Inflammatory macrophage (primary cell): ENCODE results near the gene ACCS.
A peak's percentile ranks its signal among the peaks of the same experiment; 100 is the strongest.

Experiments
- DNase-seq, 2 donors: peaks; one replicate each; pipeline ENCODE4 v3.0.0-alpha.2; 2020 to 2022
- total RNA-seq, 18 experiments: gene quantifications; one replicate each; lab custom pipeline; 2026; ENCODE audit warnings: mixed read lengths in 6 of 18, inconsistent platforms in 2 of 18; lab: John Stamatoyannopoulos, UW

ACCS gene, protein sequence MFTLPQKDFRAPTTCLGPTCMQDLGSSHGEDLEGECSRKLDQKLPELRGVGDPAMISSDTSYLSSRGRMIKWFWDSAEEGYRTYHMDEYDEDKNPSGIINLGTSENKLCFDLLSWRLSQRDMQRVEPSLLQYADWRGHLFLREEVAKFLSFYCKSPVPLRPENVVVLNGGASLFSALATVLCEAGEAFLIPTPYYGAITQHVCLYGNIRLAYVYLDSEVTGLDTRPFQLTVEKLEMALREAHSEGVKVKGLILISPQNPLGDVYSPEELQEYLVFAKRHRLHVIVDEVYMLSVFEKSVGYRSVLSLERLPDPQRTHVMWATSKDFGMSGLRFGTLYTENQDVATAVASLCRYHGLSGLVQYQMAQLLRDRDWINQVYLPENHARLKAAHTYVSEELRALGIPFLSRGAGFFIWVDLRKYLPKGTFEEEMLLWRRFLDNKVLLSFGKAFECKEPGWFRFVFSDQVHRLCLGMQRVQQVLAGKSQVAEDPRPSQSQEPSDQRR
- total RNA-seq = 3.5 to 32.1 (median 17.9) reads per million in 18 experiments

DNA sequence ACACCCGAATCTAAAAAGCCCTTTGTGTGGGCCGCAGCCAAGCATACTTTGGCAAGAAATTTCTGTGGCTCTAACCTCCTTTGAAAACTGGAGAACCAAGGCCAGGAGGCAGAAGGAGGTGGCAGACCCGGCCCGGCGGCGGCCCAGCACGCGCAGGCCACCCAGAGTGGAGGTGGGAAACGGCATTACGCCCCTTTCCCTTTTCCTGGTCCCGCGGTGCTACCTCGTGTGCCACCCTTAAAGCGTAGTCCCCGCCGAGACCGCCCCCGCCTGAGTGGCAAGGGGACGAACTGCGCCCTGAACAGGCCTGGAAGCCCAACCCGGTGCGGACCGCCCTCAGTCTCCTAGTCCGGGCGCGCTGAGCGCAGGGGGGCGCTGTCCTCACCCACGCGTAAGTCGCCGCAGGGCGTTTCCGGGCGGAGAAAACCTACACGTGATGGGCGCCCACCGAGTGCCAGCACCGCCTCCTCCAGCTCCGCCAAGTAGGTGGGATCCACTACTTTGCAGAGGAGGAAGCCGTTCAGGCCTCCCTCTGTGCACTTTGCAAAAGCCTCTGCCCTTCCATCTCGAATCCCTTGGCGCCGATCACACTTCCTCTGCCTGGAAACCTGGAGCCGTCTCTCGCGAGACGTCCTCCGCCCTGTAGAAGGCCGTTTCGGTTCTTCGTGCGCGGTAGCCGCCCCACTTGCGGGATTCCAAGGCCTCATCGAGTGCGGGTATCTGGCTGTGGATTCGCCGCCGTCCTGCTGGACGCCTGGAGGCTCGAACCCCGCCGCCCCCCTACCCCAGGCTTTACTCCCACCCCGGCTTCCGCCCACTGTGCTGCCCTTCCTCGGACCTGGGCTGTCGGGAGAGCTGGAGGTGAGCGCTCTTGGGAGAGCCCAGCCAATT is at the start of gene ACCS:
TSS of gene ACCS (plus strand) at position 430 of the 891 bp plus-strand sequence. CDS start 1,358 bp downstream, outside the sequence.
- peak; percentile 84 to 91 for DNase-seq

DNA sequence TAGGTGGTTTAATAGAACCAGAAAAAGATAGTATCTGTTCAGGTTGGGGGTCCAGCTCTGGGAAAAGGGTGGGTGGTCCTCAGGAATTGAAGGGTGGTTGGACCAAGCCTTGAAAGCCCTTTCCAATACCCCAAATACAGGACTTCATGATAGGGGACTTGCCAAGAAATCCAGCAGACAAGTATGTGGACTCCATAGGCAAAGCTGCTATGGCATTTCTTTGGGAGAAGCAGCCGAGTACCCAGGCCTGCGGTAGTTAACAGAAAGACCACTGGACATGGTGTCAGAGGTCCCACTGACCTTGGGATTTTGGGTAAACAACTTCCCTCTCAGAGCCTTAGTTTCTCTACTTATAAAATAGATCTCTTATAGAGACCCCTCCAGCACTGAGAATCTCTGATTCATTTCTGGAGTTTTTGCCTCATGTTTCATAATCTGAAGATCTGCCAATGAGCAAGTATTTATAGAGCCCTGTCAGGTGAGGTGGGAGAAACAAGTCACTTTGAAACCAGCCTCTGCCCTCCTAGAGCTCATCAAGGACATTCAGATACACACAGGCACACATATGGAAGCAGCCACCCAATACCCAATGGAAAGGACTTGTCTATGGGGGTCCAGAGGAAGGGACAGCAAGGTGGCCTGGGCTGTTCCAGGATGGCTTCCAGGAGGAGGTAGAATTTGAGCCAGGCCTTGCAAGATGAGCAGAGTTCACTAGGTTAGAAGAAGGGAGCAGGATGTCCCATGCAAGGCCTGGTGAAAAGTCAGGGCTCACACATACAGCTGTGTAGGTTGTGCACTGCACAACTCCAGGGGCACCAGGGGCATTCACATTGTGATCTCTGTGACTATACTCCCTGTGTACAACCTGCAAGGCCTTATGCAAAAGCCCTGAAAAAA is 49.3 kb upstream of the ACCS start:
- no peak for DNase-seq

DNA sequence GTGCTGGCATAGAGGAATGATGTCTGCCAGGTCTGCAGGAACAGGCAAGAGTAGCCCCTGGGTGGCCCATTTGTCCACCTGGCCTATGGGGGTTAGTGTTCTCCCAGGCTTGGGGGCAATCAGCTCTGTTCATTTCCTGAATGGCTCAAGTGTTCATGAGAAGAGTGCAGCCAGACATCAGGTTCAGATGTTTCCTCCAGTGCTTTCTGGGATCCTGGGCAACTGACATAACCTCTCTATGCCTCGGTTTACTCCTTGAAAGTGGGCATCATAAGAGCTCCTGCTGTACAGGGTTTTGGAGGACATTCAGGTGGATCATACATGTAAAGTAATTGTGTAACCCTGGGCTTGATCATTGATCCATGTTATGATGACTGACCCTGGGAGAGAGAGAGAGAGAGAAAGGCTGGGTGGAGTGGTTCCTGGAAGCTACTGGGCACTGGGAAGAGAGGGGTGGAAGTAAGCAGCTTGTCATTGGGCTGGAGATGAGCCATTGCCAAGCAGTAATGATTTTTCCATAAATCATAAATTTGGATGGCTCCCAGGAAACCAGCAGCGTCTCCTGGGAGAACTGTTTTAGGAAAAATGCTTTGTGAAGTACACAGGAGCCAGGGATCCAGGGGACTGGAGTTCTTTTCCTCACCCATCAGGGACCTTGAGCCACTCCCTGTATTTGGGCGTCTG is 48.5 kb upstream of the ACCS start:
- no peak for DNase-seq

DNA sequence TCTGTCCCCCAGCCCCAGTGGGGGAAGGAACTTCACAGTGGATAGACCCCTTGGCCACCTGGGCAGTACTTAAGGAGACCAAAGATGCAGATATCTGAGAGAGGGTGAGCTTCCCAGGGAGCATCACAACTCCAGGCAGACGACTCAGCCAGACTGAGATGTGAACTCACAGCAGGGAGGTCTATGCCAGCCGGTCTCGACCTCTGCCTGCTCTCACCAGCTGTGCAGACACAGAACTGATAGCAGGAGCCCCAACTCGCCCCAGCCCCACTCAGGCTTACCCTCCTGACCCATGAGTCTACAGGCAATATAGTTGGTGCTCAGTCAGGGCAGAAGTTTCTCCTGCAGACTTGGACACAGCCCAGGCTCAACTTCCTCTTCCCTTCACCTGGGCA is 47.9 kb upstream of the ACCS start:
- no peak for DNase-seq

DNA sequence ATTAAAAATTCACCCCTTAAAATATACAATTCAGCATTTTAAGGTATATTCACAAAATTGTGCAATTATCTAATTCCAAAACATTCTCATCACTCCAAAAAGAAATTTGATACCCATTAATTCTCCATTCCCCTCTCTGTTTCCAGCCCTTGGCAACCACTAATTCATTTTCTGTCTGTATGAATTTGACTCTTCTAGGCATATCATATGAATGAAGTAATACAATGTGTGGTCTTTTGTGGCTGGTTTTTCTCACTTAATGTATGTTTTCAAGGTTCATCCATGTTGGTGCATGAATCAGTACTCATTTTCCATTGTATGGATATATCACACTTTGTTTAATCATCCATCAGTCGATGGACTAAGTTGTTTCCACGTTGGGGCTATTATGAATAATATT is 47.2 kb upstream of the ACCS start:
- DNase-seq = no peak

DNA sequence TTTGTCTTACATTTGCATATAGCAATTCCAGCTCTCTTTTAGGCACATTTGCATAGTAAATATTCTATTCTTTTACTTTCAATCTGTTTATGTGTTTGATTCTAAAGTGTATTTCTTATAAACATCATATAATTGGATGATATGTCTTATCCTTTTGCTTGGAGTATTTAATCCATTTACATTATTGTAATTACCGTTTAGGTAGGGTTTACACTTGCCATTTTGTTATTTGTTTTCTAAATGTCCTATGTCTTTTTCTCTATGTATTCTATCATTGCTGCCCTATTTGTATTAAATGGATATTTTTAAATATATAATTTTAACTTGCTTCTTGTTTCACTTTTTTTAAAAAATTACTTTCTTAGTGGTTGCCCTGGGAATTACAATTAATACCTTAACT is 41.1 kb upstream of the ACCS start:
- no peak for DNase-seq

DNA sequence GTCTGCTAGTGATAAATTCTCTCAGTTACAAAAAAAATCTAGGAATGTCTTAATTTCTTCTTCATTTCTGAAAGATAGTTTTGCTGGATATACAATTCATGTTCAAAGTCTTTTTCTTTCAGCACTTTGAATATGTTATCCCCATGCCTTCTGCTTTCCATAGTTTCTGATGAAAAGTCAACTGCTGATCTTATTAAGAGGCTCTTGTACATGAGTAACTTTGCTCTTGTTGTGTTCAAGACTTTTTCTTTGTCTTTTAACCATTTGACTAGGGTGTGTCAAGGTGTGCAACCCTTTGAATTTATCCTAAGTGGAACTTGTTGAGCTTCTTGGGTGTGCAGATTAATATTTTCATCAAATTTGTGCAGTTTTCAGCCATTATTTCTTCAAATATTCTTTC is 40.3 kb upstream of the ACCS start:
- no peak for DNase-seq

DNA sequence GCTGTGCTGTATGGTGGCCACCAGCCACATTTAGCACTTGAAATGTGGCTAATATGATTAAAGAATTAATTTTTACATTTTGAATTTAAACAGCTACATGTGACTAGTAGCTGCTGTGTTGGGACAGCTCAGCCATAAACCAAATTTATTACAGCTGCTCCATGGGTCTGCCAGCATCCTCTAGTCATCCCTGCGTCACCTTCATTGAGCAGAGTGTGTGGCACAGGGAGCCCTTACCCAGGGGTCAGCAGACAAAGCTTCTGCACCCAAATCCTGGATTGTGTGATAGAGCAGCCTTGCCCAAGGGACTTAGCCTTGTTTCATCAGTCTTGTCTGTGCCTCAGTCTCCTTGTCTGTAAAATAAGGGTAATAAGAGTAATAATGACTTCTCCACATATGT is 37.7 kb upstream of the ACCS start:
- no peak for DNase-seq

DNA sequence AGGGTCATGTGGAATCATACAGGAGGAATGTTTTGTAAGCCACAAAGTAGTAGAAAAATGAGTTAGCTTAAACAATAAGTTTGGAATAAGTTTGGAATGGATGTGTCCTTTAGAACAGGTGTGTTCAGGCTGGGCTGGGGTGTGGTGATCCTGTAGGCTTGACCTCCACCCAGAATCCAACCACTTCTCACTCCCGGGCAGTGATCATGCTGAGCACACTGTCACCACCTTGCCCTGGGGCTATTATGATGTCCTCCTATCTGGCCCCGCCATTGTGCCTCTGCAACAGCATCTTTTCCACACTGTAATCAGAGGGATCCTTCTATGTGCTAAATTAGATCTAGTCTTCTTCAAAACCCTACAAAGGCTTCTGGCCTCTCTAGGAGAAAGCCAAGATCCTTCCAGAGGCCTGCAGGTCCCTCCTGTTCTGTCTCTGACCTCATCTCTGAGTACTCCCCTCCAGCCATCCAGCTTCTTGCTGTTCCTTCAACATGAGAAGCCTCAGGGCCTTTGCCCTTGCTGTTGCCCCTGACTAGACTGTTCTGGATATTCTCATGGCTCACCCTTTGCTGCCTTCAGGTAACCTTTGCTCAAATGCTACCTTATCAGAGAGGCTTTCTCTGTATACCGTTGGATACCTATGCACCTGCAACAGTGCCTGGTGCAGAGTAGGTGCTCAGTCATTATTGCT is 37.1 kb upstream of the ACCS start:
- DNase-seq = no peak

DNA sequence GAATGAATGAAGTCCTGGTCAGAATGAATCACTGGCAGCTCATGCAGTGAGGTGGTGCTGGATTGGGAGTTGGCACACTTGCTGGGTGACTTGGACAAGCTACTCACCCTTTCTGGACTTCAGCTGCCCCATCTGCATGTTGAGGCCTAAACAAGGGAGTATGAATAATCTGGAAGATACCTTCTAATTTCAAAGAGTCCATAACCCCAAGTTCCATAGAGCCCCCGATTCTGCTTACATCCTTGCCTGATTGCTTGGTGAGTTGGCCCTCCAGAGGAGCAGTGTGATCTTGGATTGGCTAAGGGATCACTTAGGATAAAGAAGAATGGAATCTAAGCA is 36.6 kb upstream of the ACCS start:
- DNase-seq = no peak

DNA sequence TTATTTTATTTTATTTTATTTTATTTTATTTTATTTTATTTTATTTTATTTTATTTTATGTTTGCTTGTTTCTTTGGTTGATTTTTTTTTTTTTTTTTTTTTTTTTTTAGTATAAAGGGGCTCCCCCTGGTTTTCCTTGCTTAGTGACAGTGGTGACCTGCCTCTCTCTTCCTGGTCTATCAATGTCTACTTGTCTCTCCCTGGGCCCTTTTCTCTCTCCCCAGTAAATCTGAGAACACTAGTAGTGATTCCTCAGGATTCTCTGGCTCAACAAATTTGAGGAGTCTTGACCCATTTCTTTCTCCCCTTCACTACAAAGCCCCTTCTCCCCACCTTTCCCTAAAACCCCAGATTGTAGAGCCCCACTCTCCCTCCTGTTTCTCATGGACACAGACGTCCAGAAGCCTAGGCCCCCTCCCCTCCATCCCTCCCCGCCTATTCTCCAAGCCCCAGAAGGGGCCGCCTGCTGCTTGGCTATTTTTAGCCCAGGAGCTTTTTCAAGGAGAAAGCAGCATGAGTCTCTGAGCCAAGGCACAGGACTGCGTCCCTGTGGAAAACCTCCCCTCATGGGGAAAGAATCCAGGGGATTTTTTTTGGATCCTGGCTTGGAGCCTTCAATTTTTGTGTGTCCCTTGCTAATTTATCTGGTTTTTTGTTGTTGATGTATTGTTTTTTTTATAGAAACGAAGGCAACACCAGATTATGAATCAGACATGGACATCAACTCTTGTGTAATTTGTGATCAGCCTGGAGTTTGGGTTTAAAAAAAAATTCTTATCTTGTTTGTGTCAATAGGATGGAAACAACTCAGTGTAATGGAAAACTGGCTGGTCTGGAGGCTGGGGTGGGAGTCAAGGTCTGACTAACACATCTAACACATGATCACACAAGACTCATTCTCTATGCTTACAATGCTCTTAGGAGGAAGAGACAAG is 35.8 kb upstream of the ACCS start:
- peak in 1 of 2 donors; percentile 34 for DNase-seq

DNA sequence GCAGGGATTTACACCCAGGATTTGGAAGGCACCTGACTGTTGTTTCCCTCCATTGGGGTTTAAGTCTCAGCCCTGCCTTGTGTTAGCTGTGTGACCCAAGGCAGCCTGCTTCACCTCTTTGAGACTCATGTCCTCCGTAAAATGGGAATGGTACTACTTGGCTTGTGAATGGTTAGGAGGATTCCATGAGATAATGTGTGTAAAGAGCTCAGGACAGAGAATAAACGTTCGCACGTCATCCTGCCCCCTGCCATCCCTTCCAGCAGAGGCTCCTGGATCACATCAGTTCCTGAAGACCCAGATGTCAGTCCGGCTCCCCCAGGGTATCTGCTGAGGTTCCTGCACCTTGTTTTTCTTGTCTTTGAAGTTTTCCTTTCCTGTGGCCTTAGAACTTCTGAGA is 35.1 kb upstream of the ACCS start:
- DNase-seq = no peak

DNA sequence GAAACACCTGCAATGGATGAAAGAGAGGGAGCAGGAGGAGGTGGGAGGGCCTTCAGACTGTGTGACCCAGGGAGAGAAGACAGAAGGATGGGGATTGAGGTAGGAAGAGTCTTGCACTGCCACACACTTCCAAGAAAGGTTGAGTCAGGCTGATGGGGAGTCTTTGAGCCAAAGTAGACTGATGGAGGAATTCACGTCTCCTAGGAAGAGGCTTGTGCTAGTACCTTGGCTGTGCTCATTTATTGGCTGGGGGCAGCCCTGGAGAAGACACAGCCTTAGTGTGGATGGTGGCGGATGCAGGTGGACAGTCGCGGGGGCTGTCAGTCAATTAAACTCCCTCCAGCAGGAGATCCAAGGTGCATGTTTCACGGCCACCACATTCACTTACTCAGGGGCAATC is 34.5 kb upstream of the ACCS start:
- DNase-seq = no peak

DNA sequence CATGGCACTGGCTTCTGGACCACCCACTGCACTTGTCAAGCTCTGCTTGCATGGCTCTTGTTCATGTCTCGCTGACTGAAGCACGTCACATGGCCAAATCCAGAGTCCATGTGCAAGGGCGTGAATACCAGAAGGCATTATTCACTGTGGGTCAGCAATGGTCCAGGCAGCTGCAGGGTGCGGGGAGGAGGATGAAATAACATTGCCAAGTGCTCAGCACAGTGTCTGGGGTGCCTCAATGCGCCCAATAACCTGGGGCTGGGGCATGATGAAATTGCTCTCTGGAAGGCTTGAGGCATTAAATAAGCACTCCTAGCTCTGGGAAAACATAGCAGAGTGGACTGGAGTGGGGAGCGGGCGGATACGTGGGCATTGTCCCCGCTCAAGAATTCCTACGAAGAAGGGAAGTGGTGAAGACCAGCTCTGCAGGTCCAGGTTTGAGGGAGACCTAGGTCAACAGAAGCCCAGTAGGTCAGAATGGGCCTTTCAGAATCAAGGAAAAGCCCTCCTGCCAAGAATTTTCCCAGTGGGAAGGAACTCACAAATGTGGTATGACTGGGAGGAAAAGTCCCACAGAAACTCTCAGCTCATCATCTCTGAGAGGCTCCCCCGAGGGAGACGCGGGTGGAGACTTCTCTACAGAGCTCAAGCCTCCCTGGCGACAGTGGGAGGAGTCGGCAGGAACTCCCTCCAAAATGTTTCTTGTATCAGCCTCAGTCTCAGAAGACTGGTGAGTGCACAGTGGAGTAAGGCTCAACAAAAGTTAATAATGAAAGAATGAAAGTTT is 33.6 kb upstream of the ACCS start:
- DNase-seq = no peak

DNA sequence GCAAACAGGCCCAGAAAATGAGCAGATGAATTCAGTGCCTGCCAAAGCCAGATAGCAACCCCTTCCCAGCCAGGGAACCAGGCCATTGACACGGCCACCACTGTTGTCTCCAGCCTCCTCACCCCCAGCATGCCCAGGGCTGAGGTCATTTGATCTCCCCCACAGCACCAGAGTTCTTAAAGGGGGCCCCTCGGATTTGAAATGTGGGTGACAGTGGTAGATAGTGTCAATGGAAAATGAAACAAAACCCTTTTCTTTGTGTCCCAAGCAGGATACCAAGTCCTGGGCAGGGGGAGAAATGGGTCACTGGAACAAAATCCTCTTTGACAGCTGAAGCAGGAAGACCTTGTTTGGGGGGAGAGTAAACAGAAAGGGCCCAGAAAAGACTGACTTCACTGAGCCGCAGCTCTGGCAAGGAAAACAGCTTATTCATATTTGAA is 32.6 kb upstream of the ACCS start:
- DNase-seq = no peak

DNA sequence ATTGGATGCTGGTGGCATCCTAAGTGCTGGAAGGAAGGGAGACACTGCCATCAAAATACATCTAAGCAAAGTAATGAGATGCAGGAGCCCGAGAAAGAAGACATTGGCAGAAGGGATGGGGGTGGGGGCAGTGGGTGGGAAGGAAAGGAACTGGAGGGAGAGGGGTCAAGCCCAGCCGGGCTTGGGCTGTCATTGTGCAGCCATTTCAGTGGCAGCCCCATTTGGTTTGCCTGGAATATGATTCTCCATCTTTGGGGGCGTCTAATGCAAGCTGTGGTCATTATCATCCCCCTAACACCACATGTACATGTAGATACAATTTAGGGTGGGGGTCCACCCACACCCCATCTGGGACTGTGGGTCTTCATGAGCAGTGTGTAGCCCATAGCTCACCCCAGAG is 32.2 kb upstream of the ACCS start:
- DNase-seq = no peak

DNA sequence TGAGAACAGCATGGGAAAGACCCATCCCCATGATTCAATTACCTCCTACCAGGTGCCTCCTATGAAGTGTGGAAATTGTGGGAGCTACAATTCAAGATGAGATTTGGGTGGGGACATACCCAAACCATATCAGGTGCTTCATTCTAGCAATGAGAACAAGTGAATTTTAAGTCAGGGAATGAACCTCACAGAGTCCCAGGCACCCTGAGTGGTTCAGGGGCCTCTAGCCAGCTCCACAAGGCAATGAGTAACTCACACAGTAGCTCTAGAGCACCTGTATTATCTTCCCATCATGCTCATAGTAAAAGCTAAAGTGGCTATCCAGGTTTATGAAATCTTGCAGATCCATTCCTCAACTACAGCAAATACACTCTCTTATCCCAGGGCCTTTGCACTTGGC is 31.4 kb upstream of the ACCS start:
- no peak for DNase-seq

DNA sequence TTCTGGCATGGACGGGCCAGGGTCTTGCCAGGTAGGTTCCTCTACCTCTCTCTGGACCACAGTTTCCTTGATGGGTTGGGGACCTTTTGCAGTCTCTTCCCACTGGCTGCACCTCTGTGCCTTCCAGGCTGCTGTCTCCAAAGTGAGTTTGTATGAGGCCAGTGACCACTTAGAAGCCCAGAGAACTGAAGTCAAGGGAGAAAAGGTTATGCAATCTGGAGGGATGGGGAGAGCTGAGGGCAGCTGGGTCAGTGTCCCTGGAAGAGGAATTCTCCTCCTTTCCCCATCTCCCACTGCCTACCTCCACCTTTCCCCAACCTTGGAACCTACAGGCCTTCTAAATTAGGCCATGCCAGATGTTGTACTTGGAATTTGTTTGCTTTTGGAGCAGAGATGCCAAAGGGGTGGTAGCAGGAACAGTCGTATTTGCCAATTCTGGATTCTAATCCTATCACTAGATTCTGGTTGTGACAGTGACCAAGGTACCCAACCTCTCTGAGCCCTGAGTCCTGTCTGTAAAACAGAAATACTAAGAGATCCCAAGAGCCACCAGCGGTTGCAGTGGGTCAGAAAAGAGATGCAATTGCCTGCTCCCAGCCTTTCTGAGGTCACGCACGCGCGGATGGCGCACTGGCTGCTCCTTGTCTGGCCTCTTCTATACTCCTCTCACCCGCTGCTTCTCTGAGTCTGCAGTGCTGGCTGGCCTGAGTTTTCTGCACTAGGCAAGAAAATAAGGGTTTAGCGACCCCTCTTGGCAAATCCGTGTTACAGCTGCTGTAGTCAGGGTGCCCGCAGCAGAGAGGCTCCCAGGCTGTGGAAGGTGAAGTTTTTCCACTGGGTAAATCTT is 29.0 kb upstream of the ACCS start:
- DNase-seq = peak; percentile 27 to 68
